Neutrophil (primary cell): ENCODE data around the gene HDAC7.

Source experiments
- H3K27ac ChIP-seq: fragments of 200-600 bp; sonication (generic); 2 replicates; pipeline ENCODE4 v1.5.1; 2016; ENCODE audit warnings: mild to moderate bottlenecking, moderate library complexity
- H3K27me3 ChIP-seq: fragments of 200-600 bp; sonication (generic); 2 replicates; pipeline ENCODE4 v1.6.0; 2016; ENCODE audit warnings: mild to moderate bottlenecking
- H3K36me3 ChIP-seq: fragments of 200-600 bp; sonication (generic); 2 replicates; pipeline ENCODE4 v1.5.1; 2017
- H3K4me1 ChIP-seq, 2 experiments: fragments of 200-600 bp in 1 of 2; sonication (generic) in 1 of 2; 1 replicate in 1 of 2; 2 replicates in 1 of 2; pipeline versions ENCODE4 v1.5.1 to v1.6.1; 2013 to 2016; ENCODE audit warnings: low read depth in 1 of 2, low read length in 1 of 2, mild to moderate bottlenecking in 1 of 2, moderate library complexity in 1 of 2; ENCODE audit not compliant: control insufficient read depth in 1 of 2, insufficient read depth in 1 of 2
- H3K4me3 ChIP-seq, 2 experiments: fragments of 200-600 bp in 1 of 2; sonication (generic) in 1 of 2; 1 replicate in 1 of 2; 2 replicates in 1 of 2; pipeline ENCODE4 v1.5.1; 2013 to 2016; ENCODE audit warnings: low read depth in 1 of 2, low read length in 1 of 2, mild to moderate bottlenecking in 1 of 2, moderate library complexity in 1 of 2
- H3K9me3 ChIP-seq: fragments of 200-600 bp; sonication (generic); 2 replicates; pipeline ENCODE4 v1.5.1; 2016
- TF ChIP-seq, protein P1 (sequence below): fragments of 200-600 bp; sonication (generic); IDR thresholded peaks from 2 replicates; pipeline ENCODE4 v1.5.1; 2016; ENCODE audit warnings: antibody characterized with exemption

The HDAC7 gene

DNA sequence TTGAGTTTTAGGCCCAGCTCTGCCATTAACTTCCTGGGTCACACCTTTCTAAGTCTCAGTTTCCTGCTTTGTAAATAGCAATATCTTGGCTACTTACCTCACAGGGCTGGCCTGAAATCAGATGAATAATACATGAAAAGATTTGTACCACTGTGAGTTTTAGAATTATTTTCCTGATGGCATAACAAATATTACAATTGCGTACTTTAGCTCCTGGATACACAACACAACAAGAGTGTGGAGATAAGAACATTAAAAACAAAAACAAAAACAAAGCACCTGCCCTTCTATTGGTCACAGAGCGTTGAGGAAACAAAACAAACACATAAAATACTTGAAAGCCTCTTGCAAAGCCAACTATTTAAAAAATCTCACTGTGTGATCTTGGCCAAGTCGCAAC lies 4.9 kb upstream of the HDAC7 start:
- Histone ChIP-seq H3K27ac (peak overlapping the region; percentile 40), H3K27me3 (no peaks in the 10 kb centered on the region), H3K9me3 (no peaks in the 10 kb centered on the region), H3K4me3 (no peak overlapping the region), H3K36me3 (no peaks in the 10 kb centered on the region), H3K4me1 (peaks cover 67 to 69% of the 10 kb centered on the region in 2 experiments)
- TF ChIP-seq, protein P1, sequence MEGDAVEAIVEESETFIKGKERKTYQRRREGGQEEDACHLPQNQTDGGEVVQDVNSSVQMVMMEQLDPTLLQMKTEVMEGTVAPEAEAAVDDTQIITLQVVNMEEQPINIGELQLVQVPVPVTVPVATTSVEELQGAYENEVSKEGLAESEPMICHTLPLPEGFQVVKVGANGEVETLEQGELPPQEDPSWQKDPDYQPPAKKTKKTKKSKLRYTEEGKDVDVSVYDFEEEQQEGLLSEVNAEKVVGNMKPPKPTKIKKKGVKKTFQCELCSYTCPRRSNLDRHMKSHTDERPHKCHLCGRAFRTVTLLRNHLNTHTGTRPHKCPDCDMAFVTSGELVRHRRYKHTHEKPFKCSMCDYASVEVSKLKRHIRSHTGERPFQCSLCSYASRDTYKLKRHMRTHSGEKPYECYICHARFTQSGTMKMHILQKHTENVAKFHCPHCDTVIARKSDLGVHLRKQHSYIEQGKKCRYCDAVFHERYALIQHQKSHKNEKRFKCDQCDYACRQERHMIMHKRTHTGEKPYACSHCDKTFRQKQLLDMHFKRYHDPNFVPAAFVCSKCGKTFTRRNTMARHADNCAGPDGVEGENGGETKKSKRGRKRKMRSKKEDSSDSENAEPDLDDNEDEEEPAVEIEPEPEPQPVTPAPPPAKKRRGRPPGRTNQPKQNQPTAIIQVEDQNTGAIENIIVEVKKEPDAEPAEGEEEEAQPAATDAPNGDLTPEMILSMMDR: no peak

DNA sequence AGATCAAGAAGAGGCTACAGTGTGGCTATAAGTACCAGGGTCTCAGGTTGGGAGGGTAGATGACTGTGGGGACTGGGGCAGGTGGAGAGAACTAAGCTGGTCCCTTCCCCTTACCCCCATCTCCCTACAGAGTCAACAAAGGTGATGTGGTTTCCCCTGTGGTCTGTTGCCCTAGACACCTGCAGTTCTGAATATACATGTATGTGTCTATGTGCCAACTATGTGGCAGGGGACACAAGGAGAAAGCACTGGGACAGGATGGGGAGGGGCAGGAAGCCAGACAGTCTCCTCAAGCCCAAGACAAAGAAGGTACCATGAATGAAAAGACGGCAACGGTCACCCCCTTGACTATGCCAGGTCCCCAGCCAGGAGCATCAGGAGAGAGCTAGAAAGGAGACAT lies 4.5 kb upstream of the HDAC7 start:
- Histone ChIP-seq H3K27me3 (no peaks in the 10 kb centered on the region), H3K27ac (peak overlapping the region; percentile 40), H3K36me3 (no peaks in the 10 kb centered on the region), H3K4me1 (peaks cover 64% of the 10 kb centered on the region in 2 experiments), H3K4me3 (no peak overlapping the region), H3K9me3 (no peaks in the 10 kb centered on the region)
- TF ChIP-seq, protein P1: no peak

- TF ChIP-seq, protein P1: no peak
- Histone ChIP-seq H3K4me3 (no peak overlapping the region), H3K36me3 (no peaks in the 10 kb centered on the region), H3K9me3 (no peaks in the 10 kb centered on the region), H3K27me3 (no peaks in the 10 kb centered on the region), H3K4me1 (peaks cover 64% of the 10 kb centered on the region in 2 experiments), H3K27ac (peak overlapping the region; percentile 40)
Measured at GRCh38 chr12:47823422-47824086, 3.9 kb upstream of the HDAC7 start.

- H3K36me3 ChIP-seq: no peaks in the 10 kb centered on the region
- no peak overlapping the region for H3K4me3 ChIP-seq
- H3K27me3 ChIP-seq: no peaks in the 10 kb centered on the region
- TF ChIP-seq, protein P1: no peak
- H3K27ac ChIP-seq: peak overlapping the region; percentile 95
- peaks cover 64% of the 10 kb centered on the region in 2 experiments for H3K4me1 ChIP-seq
- no peaks in the 10 kb centered on the region for H3K9me3 ChIP-seq
Measured at GRCh38 chr12:47822863-47823262, 3.2 kb upstream of the HDAC7 start.

- Histone ChIP-seq H3K27ac (peak overlapping the region; percentile 95), H3K4me1 (peaks cover 64% of the 10 kb centered on the region in 2 experiments)
- TF ChIP-seq, protein P1: no peak
Measured at GRCh38 chr12:47822401-47822800, 2.7 kb upstream of the HDAC7 start.

More at GRCh38 chr12:47822401-47822800, 2.7 kb upstream of the HDAC7 start:
- H3K36me3 ChIP-seq: no peaks in the 10 kb centered on the region
- H3K9me3 ChIP-seq: no peaks in the 10 kb centered on the region
- H3K27me3 ChIP-seq: no peaks in the 10 kb centered on the region
- no peak overlapping the region for H3K4me3 ChIP-seq
